Ishikawa (cell line): ENCODE measurements around the gene COA3.

Source experiments
- CEBPB ChIP-seq: IDR thresholded peaks from 2 replicates; pipeline ENCODE4 v1.6.1; 2012
- CREB1 ChIP-seq: IDR thresholded peaks from 2 replicates; pipeline ENCODE4 v1.6.1; 2012; ENCODE audit warnings: low read depth
- EGR1 ChIP-seq: IDR thresholded peaks from 2 replicates; pipeline ENCODE4 v1.6.1; 2012
- EP300 ChIP-seq: IDR thresholded peaks from 2 replicates; pipeline ENCODE4 v1.6.1; 2012; ENCODE audit warnings: borderline replicate concordance
- FOXM1 ChIP-seq: IDR thresholded peaks from 2 replicates; pipeline ENCODE4 v1.6.1; 2012; ENCODE audit warnings: low read depth, borderline replicate concordance
- MAX ChIP-seq: IDR thresholded peaks from 2 replicates; pipeline ENCODE4 v1.6.1; 2012
- NFIC ChIP-seq: IDR thresholded peaks from 2 replicates; pipeline ENCODE4 v1.6.1; 2012
- RAD21 ChIP-seq: IDR thresholded peaks from 2 replicates; pipeline ENCODE4 v1.6.1; 2012; ENCODE audit warnings: low read depth
- TAF1 ChIP-seq: IDR thresholded peaks from 2 replicates; pipeline ENCODE4 v1.6.1; 2012; ENCODE audit warnings: low read depth, mild to moderate bottlenecking
- TCF12 ChIP-seq: IDR thresholded peaks from 2 replicates; pipeline ENCODE4 v1.6.1; 2012; ENCODE audit warnings: low read depth
- TEAD4 ChIP-seq: IDR thresholded peaks from 2 replicates; pipeline ENCODE4 v1.6.1; 2012
- USF1 ChIP-seq: IDR thresholded peaks from 2 replicates; pipeline ENCODE4 v1.6.1; 2012
- YY1 ChIP-seq: IDR thresholded peaks from 2 replicates; pipeline ENCODE4 v1.6.1; 2012; ENCODE audit warnings: low read depth
- ZBTB7A ChIP-seq: IDR thresholded peaks from 2 replicates; pipeline ENCODE4 v1.6.1; 2012; ENCODE audit warnings: low read depth
- TF ChIP-seq, protein P1 (sequence below): IDR thresholded peaks from 2 replicates; pipeline ENCODE4 v1.6.1; 2012; ENCODE audit warnings: low read depth, mild to moderate bottlenecking

COA3 gene

DNA sequence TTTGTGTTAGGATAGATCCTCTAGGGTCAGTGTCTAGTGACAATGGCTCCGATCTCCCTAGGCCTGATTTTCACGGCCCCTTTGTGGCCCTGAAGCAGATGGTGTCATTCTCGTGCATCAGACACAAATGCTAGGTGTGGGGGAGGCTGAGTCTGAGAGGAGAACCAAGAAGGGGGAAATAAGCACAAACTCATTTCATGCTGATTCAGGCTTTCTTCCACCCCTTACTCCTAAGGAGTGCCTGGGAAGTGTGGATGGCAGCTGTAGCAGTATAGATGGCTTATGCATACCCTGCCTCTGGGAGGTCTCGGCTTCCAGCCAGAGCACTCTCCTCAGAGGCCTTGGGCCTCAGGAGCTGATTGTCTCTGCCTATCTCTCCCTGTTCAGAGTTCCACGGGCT is 19.9 kb downstream of the COA3 start:
- TF ChIP-seq EP300: no peak
- no peak for TF ChIP-seq EGR1
- TF ChIP-seq MAX: no peak
- TF ChIP-seq, protein P1, sequence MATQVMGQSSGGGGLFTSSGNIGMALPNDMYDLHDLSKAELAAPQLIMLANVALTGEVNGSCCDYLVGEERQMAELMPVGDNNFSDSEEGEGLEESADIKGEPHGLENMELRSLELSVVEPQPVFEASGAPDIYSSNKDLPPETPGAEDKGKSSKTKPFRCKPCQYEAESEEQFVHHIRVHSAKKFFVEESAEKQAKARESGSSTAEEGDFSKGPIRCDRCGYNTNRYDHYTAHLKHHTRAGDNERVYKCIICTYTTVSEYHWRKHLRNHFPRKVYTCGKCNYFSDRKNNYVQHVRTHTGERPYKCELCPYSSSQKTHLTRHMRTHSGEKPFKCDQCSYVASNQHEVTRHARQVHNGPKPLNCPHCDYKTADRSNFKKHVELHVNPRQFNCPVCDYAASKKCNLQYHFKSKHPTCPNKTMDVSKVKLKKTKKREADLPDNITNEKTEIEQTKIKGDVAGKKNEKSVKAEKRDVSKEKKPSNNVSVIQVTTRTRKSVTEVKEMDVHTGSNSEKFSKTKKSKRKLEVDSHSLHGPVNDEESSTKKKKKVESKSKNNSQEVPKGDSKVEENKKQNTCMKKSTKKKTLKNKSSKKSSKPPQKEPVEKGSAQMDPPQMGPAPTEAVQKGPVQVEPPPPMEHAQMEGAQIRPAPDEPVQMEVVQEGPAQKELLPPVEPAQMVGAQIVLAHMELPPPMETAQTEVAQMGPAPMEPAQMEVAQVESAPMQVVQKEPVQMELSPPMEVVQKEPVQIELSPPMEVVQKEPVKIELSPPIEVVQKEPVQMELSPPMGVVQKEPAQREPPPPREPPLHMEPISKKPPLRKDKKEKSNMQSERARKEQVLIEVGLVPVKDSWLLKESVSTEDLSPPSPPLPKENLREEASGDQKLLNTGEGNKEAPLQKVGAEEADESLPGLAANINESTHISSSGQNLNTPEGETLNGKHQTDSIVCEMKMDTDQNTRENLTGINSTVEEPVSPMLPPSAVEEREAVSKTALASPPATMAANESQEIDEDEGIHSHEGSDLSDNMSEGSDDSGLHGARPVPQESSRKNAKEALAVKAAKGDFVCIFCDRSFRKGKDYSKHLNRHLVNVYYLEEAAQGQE: no peak
- no peak for TF ChIP-seq CREB1
- no peak for TF ChIP-seq RAD21
- no peak for TF ChIP-seq CEBPB
- no peak for TF ChIP-seq TAF1
- TF ChIP-seq TCF12: no peak
- TF ChIP-seq YY1: no peak
- no peak for TF ChIP-seq USF1

DNA sequence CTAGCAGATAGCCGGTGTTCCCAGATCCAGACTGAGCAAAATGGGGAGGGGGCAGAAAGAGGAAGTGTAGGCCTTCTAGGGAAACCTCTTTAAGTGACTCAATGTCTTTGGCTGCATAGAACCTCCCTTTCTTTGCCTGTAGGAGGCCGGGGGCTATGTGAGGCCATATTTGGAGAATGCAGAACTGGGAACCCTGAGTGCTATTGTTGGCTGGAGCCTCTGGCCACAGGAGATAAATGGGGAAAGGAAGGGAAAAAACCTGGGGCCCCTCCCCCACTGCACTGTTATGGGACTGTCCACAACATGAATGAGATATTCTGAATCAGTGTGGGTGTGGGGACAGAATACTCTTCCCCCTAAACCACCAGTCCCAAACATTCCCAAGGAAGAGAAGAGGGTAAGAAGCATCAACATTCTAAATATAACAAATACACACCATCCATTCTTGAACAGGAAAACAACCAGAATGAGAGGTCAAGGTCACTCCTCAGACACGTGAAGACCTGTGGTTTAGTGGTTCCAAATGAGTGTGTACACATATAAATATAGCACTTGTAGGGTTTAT is 22.9 kb downstream of the COA3 start:
- TF ChIP-seq CREB1 (no peak), TAF1 (no peak), NFIC (no peak), TEAD4 (no peak), ZBTB7A (no peak), FOXM1 (no peak), RAD21 (no peak), EP300 (no peak), YY1 (no peak), USF1 (no peak)
- TF ChIP-seq, protein P1: no peak

DNA sequence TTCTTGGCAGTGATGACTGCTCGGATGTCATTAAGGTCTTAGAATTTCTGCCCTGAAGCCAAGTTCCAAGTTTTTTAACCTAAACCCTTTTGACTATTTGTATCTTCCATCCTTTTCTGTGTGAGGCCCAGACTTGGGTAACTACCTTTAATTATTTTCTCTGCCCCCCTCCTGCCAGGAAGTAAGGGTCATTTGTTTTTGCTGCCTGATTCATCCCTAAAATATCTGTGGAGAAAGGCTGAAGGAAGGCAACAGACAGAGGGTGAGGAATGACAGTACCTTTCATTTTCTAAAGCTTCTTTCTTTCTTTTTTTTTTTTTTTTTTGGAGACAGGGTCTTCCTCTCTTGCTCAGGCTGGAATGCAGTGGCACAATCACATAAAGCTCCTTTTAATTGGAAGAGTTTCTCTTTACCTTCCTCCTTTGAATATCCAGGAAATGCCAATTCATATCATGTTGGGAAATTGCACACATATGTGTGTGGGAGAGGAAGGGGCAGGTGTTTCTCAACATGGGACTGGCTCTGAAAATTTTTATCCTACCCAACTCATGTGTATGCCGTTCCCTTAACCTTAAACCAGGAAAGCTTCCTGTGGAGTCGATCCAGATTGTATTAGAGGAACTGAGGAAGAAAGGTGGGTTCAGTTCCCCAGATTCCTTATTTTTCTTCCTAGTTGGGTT is 24.3 kb downstream of the COA3 start:
- TF ChIP-seq TEAD4: 0 out of 2 replicates have a peak, but pooled peaks have one; percentile 9
- TF ChIP-seq RAD21: no peak
- TF ChIP-seq NFIC: no peak
- TF ChIP-seq USF1: no peak
- peak; percentile 20; the same call in 1 of the 2 replicates for TF ChIP-seq EP300
- no peak for TF ChIP-seq CREB1
- no peak for TF ChIP-seq YY1
- TF ChIP-seq CEBPB: 0 out of 2 replicates have a peak, but pooled peaks have one; percentile 1
- TF ChIP-seq MAX: no peak

DNA sequence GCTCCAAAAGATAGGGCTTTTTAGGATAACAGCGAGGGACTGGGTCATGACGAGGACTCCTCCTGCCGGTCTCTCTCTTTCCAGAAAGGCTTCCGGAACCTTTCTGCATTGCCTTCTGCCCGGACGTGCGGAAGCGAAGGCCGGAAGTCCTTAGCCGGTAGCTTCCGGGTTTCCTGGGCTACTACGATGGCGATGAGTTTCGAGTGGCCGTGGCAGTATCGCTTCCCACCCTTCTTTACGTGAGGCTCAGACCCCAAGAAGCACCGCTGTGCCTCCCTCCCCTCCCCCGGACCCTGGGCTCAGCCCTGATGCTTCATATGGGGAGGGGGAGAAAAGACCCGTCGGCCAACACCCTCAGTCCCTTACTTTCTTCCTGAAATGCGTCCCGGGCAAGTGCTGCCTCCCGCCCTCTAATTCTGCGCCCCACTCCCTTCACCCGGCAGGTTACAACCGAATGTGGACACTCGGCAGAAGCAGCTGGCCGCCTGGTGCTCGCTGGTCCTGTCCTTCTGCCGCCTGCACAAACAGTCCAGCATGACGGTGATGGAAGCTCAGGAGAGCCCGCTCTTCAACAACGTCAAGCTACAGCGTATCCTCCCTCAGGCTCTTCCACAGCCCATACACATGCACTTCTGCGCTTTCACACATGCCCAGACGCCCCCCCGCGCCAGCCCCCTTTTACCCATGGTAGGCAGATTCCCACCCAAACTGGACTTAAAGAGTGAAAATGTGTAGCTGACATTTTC is 25.0 kb downstream of the COA3 start, which contains the start of gene VPS25:
Gene VPS25 (plus strand): TSS at position 160 of the 746 bp plus-strand sequence. CDS start 27 bp downstream, at position 187.
- TF ChIP-seq, protein P1: no peak
- no peak for TF ChIP-seq FOXM1
- TF ChIP-seq CREB1: no peak
- TF ChIP-seq TAF1: peak; percentile 99
- peak; percentile 61 for TF ChIP-seq USF1
- TF ChIP-seq ZBTB7A: no peak
- peak; percentile 82 for TF ChIP-seq TCF12
- no peak for TF ChIP-seq EGR1
- 0 out of 2 replicates have a peak, but pooled peaks have one; percentile 21 for TF ChIP-seq NFIC
- no peak for TF ChIP-seq EP300
- TF ChIP-seq YY1: peak; percentile 86
- no peak; the same call in 1 of the 2 replicates for TF ChIP-seq CEBPB
- no peak; the same call in 1 of the 2 replicates for TF ChIP-seq TEAD4
- TF ChIP-seq RAD21: peak; percentile 3; the same call in 1 of the 2 replicates
- peak; percentile 62 for TF ChIP-seq MAX
